Ramos (cell line): ENCODE measurements around the gene PDIA5.

Experiments
- in situ Hi-C: fragments of 300-500 bp; cut with MboI; formaldehyde crosslinking; loops from one replicate; pipeline ENCODE4 v1.14.3; 2022; ENCODE audit warnings: low sequenced_read_pairs; ENCODE audit not compliant: unreplicated experiment

The PDIA5 gene

DNA sequence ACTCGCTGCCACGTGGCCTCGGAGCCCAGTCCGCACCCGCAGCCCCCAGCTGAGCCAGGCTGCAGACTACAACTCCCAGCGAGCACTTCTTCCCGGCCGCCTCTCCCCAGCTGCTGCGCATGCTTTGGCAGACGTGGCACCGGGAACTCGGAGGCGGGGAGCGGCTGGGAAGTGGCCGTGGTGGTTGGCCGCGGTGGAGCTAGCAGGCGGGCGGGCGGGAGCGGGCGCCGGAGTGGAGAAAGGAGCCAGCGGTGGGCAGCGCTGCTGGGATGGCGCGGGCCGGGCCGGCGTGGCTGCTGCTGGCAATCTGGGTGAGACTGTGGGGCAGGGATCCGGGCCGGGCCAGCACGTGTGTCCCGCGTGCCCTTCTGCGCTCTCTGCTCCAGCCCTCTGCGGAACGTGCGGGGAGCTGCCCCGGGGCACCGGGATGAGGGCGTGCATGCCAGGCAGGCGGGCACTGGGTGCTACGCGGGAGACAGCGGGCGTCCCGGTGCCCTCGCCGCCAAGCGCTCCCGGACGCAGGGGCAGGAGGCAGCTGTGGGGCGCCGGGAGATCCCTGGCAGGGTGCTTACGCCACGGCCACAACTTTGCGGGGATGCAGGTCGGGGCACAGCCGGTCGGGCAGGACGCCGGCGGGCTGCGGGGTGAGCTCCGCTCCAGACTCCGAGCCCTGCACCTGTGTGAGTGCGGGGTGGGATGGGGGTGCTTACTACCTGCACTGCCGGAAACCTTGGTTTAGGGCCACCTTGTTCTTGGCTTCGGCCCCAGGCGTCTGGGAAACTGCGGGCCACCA is at the start of gene PDIA5:
TSS of gene PDIA5 (plus strand) at position 130 of the 793 bp plus-strand sequence. CDS start at position 270, 140 bp downstream.
- in situ Hi-C loops: no loop called here

DNA sequence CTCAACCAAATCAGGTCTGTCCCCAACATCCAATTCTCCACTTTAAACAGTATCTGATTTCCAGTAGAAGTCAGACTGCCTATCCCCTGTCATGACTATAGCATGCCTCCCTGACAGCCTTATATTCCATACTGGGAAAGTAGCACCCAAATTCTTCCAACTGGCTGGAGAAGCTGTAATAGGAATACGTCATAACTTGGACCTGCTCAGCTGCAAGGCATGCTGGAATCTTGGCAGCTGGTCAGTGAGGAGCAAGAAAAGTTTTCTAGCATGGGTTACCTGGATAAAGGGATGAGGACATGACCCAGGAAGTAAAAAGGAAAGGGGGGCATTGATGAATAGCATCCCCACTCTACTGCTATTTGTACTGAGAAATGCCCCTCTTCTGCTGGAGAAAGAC is 48.1 kb upstream of the PDIA5 start:
- in situ Hi-C loops: no loop called here

DNA sequence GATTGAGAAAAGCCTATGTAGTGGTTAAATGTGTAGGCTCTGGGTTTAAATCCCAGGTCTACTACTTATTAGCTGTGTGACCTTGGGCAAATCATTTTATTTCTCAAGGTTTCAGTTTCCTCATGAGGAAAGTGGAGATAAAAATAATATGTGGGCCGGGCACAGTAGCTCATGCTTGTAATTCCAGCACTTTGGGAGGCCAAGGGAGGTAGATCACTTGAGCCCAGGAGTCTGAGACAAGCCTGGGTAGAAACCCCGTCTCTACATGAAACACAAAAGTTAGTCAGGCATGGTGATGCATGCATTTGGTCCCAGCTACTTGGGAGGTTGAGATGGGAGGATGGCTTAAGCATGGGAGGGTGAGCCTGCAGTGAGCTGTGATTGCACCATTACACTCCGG is 47.7 kb upstream of the PDIA5 start:
- in situ Hi-C loops: no loop called here

DNA sequence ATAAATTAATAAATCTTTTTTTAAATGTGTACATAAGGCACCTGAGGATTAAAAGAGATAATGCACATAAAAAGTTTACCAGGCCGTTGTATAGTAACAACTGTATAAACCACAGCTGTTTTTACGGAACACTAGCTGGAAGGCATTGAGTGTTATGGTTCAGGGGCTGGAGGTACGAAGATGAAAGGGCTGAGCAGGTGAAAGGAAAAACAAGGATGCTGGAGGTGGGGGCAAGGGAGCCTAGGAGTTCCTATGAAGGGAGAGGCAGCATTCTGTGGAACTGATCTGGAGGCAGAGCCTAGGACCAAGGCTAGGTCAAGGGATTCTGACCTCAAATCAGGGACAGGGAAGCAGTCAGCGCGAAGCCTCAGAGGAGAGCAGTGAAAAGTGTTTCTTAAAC is 47.2 kb upstream of the PDIA5 start:
- in situ Hi-C loops: no loop called here

DNA sequence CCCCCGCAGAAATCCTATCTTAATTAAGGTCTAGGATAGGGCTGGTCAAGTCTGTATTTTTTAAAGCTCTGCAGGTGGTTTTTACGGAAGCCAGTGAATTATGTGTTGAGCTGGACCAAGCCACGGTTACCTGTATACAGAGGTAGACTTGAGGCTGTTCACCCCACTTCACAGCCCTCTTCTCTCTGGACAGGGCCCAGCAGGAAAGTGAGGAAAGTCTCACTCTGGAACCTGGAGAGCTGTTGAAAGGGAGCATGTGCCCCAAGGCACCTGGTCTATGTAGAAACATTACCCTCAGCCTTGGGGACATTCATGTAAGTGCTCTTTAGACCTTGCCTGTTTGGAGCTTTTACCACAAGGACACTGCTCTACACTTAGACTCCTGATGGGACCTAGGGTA is 46.1 kb upstream of the PDIA5 start:
- in situ Hi-C loops: no loop called here

DNA sequence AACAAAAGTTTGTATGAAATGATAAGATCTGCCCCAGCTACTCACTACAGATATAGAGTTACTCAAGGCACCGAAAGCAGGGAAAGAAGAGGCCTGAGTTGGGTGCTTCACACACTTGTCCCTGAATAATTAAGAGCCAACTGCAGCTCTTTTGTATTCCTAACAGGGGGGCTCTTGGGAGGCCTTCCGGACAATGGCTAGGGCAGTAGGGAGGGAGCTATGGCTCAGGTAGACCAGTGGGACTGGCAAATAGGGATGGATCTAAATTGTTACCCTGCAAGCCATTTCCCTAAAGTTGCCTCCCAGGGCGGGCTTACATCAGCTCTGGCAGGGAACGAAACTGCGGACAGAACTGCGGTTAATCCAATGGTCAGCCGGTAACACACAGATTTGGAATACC is 45.4 kb upstream of the PDIA5 start:
- in situ Hi-C loops: no loop called here

DNA sequence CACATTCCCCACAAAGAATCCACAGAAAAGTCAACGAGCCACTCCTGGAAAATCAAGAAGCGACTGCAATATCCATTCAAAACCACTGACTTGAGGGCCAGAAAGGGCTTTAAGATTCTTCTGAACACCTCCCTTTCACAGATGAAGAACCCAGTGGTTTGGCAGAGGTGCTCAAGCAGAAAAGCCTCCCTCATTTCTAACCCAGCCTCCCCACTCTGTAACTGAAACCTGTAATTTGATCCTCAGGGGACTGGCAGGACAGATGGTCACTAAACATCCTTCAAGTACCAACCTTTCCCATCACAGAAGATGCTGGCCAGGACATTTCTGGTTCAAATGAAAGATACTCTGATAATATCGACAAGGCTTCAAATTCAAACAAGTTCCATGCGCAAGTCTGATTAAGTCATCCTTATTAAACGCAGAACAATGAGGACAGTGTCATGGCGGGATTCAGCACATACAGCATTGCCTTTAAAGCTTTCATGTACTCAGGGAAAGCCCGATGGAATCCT is 44.8 kb upstream of the PDIA5 start:
- in situ Hi-C loops: no loop called here

DNA sequence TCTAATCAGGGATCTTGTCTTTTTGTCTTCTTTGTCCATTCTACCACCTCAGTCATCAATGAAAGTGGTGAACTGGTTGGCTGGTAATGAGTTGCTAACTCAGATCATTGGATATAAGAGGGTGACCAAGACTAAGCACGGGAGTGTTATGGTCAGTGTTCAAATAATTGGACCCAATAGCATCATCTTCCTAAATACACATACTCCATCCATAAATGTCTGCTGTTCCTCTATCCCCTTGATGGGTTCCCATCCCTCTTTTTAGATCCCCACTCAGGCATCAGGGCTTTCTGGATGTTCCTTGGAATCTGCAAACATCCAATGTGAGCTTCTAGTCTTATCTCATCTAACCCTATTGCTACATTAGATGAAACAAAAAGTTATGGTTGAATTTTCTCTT is 42.8 kb upstream of the PDIA5 start:
- in situ Hi-C loops: no loop called here

DNA sequence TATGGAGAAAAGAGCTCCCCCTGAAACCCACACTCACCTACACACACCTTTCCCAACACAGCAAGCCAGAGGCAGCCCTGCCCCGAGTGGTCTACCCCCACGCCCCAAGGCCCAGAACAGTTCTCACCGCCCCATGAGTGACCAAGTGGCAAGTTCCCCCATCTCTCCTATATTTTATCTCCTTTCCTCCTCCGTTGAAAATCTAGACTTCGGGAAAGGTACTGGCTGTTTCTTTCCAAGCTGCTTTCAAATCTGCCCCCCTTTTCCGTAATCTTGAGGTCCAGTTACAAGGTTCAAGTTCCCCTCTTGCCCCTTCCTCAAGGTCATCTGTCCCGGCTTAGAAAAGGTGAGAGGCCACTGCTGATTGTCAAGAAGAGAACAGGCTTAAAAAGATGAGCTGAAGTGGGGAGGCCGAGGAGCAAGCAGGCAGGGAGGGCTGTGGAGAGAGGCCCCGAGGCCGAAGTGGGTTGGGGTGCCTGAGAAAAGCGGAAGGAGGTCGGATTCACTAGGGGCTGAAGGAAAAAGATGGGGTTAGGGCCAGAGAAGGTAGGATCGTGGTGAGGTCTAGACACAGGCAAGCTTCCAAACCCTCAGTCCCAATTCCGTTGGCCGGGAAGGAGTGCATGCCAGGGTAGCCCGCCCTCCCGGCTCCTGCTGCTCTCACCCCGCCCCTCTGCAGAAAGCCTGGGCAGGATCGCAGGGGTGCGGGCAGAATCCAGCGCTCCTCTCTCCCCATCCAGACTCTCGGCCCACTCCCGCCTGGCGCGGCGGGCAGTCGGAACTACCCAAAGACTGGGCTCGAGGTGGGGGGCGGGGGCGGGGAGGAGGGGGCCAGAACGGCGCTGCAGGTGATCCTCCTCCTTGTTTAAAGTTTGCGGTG is 40.9 kb upstream of the PDIA5 start:
- in situ Hi-C loops: no loop called here

DNA sequence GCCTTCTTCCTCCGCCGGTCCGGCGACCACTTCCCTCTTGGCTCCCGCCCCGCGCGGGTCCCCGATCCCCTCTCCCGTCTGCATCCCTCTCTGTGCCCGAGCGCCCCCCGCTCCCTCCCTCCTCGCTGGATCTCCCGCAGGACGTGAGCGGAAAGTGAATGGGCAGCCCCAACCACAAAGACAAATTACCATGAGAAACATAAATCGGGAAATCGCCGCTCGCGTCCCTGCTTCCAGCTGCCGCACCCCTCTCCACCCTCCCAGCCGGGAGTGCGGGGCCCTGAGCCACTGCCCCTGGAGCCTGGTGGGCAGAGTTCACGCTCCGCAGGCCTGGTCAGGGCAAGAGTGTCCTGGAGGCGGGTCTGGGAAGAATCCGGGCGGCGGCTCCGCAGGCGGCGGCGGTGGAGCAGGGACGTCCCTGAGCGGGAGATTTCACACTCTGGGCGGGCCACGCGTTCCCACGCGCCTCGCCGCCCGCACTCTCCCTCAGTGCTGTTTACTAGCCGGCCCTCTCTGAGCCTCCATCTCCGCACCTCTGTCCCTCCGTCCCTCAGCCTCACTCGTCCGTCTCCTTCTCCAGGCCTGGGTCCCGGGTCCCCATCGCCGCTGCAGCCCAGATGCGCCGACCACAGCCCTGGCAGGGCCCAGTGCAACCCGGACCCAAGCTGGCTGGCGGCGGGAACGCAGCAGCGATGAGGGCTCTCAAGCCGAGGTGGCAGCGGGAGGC is 40.1 kb upstream of the PDIA5 start:
- in situ Hi-C loops: no loop called here

DNA sequence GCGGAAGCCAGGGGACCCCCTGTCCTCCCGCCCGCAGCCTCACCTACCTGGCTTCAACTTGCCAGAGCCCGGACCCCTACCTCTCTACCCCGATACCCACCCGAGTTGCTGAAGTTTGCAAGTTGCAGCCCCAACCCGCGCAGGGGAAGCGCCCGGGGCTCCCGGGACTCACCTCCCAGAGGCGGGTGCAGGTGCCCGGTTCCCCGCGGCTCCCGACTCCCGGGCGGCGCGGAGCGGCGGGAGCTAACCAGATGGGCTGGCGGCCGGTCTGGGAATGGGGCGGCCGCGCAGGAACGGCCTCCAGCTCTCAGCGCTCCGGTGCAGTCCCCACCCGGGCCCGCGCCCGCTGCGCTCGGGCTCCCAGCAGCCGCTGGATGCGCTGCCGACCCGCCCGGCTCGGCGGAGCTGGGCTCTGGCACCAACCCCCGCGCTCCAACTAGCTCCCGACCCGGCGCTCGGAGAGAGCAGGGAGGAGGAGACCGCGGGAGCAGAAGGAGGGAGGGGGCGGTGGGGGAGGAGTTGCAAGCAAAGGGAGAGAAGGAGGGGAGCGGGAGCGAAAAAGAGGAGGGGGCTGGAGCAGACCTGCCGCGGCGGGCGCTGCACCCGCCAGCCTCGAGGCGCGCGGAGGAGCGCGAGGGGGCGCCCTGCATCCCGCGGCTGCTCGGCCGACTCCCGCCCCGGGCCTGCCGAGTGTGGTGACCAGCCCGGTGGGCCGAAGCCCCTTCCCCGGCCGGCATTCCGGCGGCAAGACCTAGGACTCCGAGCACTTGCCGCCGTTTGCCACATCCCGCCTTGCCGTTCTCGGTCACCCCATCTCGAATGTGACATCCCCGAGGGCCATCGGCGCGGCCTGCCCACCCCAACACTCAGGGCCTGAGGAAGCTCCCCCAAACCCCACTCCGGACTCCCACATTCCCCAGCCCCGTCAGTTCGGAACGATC is 39.3 kb upstream of the PDIA5 start, which contains the start of gene SEMA5B:
TSS of gene SEMA5B (minus strand) at position 472 of the 941 bp plus-strand sequence. CDS start 66,500 bp downstream, outside the sequence.
- in situ Hi-C loops: no loop called here

DNA sequence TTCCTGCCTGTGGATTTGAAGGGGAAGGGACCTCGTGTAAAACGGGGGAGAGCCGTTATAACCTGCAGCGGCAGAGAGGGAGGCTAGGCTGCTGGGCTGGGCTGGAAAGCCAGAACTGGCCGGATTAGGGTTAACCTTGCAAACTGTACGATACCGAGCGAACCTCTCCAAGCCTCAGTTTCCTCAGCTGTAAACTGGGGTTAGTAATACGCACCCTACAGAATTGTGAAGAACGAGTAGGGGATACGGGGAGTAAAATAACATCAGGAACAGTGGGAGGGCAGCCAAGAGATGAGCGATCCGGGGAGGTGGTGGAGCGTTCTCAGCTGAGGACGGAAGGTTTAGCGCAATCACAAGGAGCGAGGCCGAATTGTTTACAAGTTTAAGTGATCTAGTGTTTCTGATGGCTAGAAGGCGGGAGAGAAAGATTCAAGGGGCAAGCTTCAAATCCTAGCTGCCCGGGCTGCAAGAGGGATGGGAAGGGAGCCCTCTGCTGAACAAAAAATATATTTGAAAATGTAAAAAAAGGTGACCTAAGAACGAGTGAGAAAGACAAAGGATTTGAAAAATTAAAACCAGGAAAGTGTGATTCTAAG is 38.5 kb upstream of the PDIA5 start:
- in situ Hi-C loops: no loop called here

DNA sequence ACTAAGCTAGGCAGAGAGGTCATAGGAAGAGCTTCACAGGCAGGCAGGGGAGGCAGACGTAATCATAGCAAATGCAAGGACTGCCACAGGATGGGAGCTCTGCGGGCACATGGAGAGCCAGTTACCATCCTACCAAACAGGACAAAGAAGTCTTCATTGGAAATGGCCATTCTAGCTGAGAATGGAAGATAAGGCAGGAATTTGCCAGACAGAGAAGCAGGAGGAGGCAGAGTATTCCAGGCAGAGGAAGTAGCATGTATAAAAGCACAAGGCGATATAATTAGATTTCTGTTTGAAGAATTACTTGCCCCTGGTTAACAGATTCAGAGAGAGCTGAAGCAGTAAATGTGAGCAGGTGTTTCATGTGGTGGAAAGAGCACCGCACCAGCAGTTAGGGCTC is 35.8 kb upstream of the PDIA5 start:
- in situ Hi-C loops: no loop called here

DNA sequence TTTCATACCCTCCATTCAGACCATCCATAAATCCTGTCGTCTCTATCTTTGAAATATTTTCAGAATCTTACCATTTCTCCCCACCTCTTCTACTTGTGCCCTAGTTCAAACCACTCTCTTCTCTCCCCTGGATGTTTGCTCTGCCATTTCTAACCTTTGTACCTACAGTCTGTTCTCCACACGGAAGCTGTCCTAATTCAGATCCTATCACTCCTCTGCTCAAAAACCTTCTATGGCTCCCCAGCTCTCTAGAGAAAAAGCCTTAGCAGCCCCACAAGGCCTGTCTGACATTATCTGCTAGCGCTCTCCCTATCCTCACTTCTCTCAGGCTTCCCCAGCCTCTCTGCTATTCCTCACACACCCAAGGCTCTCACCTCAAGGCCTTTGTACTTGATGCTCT is 34.8 kb upstream of the PDIA5 start:
- in situ Hi-C loops: no loop called here

DNA sequence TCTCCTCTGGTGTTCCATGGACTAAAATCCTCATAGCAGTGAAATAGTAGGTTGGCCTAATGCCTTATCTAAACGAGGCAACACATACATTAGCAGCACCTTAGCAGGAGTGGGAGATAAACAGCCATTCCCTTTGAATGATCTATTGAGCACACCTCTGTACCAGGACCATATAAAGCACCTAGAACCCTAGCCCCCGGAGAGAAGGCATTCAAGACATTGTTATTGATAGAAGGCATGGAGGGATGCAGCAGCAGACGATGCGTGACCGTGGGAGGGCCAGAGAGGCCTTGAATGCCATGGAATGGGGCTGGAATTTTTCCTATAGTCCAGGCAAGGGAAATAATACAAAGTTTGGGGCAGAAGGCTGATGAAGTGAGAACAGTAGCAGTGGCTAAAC is 32.7 kb upstream of the PDIA5 start:
- in situ Hi-C loops: no loop called here

DNA sequence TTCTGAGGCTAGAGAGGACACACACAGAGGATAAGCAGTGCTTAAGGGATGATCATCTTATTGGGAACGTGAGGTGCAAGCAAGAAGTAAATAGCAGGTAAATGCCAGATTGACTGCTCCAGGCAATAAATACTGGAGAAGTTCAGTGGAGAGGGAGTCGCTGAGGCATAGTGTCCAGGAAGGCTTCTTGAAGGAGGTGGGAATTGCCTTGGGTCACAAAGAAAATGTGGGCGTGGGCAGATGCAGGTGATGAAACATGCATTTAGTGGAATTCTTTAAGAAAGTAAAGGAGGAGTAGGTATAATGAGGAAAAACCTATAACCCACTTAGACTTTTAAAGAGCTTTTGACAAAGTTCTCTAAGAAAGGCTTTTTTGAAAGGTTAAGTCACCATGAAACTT is 31.8 kb upstream of the PDIA5 start:
- in situ Hi-C loops: no loop called here

DNA sequence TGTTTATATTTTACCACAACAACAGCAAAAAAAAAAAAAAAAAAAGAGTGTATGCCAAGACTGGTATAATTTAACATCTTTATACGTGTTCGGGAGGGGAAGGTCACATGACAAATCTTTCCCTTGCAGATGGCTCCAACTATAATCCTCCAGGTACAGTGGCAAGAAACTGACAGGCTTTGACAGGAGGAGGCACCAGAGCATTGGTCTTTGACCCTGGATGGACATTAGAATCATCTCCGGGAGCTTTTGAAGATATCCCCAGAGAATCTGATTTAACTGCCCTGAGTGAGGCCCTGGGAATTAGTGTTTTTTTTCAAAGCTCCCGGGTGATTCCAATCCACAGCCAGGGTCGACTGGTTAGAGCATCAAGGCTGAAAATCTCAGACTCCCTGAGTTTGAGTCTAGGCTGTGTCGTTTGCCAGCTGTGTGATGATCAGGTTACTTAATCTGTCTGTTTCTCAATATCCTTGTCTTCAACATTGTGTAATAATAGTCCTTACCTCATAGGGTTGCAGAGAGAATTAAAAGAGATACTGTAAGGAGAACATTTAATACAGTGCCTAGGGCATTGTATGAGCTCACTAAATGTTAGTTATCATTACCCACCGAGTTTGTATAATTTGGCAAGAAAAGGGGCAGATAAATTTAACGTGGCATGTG is 30.3 kb upstream of the PDIA5 start:
- in situ Hi-C loops: no loop called here

DNA sequence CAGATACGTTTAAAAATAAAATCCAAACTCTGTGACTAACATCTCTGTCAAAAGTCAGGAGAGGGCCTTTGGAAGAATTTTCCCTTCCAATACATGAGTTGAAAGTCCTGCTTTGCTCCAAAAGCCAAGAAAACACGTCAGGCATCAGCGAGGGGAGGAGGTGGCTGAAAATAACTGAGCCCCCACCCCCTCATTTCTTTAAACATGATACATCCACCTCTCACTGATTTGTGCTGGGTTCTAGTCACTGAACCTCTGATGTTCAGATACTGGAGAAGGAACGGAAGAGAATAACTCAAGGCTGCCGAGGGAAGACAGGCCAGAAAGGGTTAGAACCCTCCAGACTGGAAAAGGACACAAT is 29.8 kb upstream of the PDIA5 start:
- in situ Hi-C loops: no loop called here

DNA sequence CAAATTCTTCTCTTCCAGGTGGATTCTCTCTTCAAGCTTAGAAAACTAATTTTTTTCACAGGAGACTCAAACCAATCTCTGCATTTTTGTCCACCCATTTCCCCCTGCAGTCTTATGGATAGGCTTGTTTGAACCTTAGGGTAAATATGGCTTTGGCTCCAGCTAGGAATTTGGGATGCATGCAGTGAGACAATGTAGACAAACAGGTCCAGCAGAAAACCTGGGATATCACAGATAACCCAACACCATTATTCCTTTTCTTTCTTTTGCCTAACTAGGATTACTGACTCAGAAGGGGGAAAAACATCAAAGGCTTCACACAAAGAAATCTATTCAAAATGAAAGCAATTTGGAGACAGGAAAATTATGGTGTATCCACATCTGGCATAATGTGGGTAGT is 28.1 kb upstream of the PDIA5 start:
- in situ Hi-C loops: no loop called here
